Retinal pigment epithelial cell (primary cell): ENCODE measurements around the gene PGAM4.
"Not testable (repeated sequence)": the region's sequence is repeated elsewhere in the genome, so short reads cannot be mapped to it uniquely, and the experiment has no call there.

Experiments
- DNase-seq: peaks from one replicate; pipeline ENCODE4 v3.0.0-alpha.2; 2010; ENCODE audit warnings: low read depth
- H3K4me3 ChIP-seq: 2 replicates; pipeline ENCODE4 v1.5.1; 2011; ENCODE audit warnings: mild to moderate bottlenecking, low read length, control low read depth, moderate library complexity
- TF ChIP-seq, protein P1 (sequence below): conservative IDR thresholded peaks from 2 replicates; pipeline ENCODE4 v1.5.1; 2011; ENCODE audit warnings: low read depth, low read length, control low read depth, inconsistent platforms

Gene PGAM4

DNA sequence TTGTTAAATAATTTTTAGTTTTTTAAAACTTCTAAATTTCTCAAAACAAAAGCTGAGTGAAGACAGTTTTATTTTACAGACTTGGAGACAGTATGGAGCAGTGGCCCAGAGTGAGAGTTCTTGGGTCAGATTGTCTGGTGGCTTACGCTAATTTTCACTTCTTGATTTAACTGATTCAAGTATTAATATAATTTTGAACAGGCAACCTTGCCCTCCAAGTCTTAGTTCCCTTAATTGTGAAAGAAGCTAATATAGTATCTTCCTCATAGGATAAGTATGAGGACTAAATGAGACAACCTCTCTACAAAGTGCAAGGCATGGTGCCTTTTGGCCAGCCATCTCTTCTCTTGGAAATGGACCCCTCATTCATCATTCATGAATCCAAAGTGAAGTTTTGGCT, 33.6 kb downstream of the PGAM4 start:
- TF ChIP-seq, protein P1, sequence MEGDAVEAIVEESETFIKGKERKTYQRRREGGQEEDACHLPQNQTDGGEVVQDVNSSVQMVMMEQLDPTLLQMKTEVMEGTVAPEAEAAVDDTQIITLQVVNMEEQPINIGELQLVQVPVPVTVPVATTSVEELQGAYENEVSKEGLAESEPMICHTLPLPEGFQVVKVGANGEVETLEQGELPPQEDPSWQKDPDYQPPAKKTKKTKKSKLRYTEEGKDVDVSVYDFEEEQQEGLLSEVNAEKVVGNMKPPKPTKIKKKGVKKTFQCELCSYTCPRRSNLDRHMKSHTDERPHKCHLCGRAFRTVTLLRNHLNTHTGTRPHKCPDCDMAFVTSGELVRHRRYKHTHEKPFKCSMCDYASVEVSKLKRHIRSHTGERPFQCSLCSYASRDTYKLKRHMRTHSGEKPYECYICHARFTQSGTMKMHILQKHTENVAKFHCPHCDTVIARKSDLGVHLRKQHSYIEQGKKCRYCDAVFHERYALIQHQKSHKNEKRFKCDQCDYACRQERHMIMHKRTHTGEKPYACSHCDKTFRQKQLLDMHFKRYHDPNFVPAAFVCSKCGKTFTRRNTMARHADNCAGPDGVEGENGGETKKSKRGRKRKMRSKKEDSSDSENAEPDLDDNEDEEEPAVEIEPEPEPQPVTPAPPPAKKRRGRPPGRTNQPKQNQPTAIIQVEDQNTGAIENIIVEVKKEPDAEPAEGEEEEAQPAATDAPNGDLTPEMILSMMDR: no peak
- DNase-seq: no peak
- H3K4me3 ChIP-seq: no peak overlapping the region

DNA sequence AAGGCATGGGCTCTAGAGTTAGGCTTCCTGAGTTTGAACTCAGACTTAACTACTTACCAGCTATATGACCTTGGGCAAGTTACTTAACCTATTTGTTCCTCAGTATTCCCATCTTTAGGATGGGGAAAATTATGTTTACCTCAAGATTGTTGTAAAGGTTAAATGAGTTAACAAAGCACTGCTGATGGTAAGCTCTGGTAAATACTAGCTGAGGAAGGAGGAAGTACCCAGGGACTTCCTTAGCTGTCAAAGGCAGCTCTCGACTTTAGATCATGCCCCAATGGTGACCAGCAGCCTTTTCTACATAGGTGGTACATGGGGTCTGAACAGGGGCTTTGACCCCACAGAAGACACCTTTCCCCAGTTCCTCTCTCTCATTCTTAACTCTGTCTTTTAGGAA, 38.9 kb downstream of the PGAM4 start:
- TF ChIP-seq, protein P1: no peak
- DNase-seq: no peak
- no peak overlapping the region for H3K4me3 ChIP-seq

DNA sequence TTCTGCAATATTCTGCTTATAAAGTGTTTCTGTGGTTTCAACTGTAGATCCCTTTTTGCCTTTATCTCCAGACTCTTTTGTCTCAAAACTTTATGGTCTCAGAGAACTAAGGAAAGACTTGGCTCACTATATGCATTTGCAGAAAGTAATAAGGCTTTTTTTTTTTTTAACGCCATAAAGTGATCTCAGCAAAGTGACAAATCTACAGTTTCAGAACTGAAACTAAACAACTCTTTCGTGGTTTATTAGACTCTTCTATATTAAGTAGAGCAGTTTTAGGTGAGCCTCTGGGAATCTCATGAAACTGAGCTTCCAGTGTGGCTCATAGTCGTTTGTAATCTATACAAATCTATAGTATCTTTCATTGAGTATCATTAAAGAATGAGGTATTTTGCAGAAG, 43.7 kb downstream of the PGAM4 start:
- H3K4me3 ChIP-seq: no peak overlapping the region
- TF ChIP-seq, protein P1: no peak
- no peak for DNase-seq

DNA sequence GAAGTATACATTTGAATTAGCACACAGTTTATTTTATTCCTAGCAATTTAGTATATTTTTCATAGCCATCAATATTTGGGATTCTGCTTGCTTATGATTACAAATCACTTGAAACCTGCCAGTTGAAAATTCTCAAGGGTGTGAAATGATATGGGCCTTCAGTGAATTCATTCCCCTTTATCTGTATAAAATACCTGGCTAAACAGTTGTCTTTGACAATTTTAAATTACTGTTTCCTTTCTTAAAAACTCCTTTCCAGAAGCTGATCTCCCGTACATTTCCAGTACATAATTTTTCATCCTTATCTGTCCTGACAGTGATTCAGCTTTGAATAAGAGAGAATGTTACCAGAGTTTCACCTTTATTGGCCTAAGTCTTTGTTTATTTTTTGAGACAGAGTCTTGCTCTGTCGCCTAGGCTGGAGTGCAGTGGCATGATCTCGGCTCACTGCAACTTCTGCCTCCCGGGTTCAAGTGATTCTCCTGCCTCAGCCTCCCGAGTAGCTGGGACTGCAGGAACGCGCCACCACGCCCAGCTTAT, 45.0 kb downstream of the PGAM4 start:
- H3K4me3 ChIP-seq: no peak overlapping the region
- TF ChIP-seq, protein P1: no peak
- DNase-seq: no peak

DNA sequence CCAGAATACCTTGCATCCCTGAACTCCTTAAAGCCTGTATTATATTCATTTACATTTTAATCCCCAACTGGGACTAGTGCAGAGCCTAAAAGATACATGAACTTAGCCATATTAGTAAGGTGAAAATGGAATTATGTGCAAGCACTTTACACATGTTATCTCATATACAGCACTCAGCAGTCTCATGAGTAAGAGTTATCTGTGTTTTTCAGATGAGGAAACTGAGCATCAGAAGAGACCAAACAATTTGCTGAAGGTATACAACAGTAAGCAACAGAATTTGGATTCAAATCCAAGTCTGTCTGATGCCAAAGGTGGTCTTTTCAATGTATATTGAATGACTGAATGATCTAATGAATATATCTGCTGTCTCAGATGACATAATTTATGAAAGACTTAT, 46.7 kb downstream of the PGAM4 start:
- TF ChIP-seq, protein P1: no peak
- H3K4me3 ChIP-seq: no peak overlapping the region
- DNase-seq: no peak

DNA sequence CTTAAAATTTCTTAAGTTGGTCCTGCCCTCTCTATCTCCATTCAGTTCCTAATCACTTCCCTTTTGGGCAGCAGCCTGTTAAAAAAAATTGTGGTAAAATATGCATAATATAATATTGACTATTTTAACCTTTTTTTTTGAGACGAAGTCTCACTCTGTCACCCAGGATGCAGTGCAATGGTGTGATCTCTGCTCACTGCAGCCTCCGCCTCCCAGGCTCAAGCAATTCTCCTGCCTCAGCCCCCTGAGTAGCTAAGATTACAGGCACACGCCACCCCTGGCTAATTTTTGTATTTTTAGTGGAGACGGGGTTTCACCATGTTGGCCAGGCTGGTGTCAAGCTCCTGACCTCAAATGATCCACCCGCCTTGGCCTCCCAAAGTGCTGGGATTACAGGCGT, 50.1 kb downstream of the PGAM4 start:
- not testable (repeated sequence) for DNase-seq

DNA sequence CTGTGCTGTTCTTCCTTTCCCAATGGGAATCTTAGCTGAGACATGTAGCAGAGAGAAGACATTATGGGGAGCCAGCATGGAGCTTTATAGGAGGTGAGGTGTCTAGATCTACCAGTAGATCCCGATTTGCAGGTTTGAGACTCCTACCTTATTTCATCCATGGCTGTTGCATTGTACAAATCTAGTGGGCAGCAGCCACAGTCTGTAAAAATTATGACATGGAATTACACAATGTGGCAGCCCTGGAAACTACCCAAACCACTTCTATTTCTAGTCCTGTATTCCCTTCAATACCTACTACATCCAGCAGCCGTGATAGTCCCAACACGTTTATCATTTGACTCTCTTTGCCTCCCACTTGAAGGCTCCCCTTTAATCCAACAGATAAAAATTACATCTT, 50.9 kb downstream of the PGAM4 start:
- no peak for DNase-seq
- H3K4me3 ChIP-seq: no peak overlapping the region
- TF ChIP-seq, protein P1: no peak

More for the DNA sequence above, 50.1 kb downstream of the PGAM4 start:
- not testable (repeated sequence) for H3K4me3 ChIP-seq
